ENCODE results near the gene SYK.

SYK gene

DNA sequence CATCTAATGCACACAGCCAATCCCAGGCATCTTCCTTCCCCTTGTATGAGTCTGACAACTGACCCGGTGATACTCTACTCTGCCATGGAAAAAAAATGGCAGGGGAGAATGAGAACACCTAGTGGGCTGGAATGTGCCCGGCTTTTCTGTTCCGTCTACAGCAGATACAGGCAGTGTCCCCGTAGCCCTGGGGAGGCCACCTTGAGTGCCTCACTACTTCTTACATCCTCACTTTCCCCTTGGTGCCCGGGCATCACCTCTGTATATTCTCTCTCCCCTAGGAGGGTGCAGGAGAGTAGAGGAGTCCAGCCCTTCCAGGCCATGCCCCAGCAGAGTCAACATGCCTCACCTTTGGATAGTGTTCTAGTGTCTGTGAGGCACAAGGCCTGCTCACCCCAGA lies 56.2 kb downstream of the SYK start:
- no peak overlapping the region for H2AFZ ChIP-seq (ENCODE audit: low read depth, low read length)
- peaks cover 21% of the 10 kb centered on the region for H4K20me1 ChIP-seq (ENCODE audit: insufficient read depth, low read length)
- no peak overlapping the region for H3K4me3 ChIP-seq (ENCODE audit: low read length)
- TF ChIP-seq EZH2phosphoT487 (IDR thresholded peaks at IDR 0.05; ENCODE audit: low read depth) = no peak
- TF ChIP-seq, protein P1, sequence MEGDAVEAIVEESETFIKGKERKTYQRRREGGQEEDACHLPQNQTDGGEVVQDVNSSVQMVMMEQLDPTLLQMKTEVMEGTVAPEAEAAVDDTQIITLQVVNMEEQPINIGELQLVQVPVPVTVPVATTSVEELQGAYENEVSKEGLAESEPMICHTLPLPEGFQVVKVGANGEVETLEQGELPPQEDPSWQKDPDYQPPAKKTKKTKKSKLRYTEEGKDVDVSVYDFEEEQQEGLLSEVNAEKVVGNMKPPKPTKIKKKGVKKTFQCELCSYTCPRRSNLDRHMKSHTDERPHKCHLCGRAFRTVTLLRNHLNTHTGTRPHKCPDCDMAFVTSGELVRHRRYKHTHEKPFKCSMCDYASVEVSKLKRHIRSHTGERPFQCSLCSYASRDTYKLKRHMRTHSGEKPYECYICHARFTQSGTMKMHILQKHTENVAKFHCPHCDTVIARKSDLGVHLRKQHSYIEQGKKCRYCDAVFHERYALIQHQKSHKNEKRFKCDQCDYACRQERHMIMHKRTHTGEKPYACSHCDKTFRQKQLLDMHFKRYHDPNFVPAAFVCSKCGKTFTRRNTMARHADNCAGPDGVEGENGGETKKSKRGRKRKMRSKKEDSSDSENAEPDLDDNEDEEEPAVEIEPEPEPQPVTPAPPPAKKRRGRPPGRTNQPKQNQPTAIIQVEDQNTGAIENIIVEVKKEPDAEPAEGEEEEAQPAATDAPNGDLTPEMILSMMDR (IDR thresholded peaks at IDR 0.05; ENCODE audit: low read depth, low read length) = no peak
- H3K27me3 ChIP-seq (ENCODE audit: low read depth, low read length) = no peaks in the 10 kb centered on the region
- no peak overlapping the region for H3K9ac ChIP-seq (ENCODE audit: low read length)
- peaks cover 63% of the 10 kb centered on the region for H3K79me2 ChIP-seq (ENCODE audit: low read length)
- H3K4me1 ChIP-seq (ENCODE audit: low read length) = no peaks in the 10 kb centered on the region
- H3K27ac ChIP-seq (ENCODE audit: low read length) = no peak overlapping the region
- H3K9me3 ChIP-seq (ENCODE audit: insufficient read depth, low read length) = no peaks in the 10 kb centered on the region
- H3K4me2 ChIP-seq (ENCODE audit: low read length) = no peak overlapping the region
- peaks cover 82% of the 10 kb centered on the region for H3K36me3 ChIP-seq (replicated peaks; ENCODE audit: low read depth, low read length)

DNA sequence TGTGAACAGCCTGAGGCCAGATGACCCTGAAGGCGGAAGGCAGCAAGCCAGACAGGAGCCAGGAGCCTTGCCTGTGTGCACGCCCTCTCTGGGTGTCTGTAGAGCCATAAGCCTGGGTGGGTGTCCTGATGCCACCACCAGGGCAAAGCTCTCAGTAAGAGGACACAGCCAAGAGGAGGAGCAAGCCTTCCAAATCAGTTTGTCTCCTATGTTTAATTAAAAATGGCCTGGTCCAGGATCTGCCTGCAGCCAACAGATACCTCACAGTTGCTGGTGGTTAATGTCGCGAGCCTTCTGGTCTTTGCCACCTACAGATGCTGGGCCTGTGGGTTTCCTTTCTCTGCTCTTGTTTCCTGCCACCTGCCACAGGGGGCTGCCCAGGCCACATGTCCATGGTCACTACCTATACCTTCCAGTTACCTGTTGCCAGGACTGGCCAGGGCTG lies 56.9 kb downstream of the SYK start:
- no peak overlapping the region for H3K4me2 ChIP-seq (ENCODE audit: low read length)
- peaks cover 84% of the 10 kb centered on the region for H3K36me3 ChIP-seq (replicated peaks; ENCODE audit: low read depth, low read length)

DNA sequence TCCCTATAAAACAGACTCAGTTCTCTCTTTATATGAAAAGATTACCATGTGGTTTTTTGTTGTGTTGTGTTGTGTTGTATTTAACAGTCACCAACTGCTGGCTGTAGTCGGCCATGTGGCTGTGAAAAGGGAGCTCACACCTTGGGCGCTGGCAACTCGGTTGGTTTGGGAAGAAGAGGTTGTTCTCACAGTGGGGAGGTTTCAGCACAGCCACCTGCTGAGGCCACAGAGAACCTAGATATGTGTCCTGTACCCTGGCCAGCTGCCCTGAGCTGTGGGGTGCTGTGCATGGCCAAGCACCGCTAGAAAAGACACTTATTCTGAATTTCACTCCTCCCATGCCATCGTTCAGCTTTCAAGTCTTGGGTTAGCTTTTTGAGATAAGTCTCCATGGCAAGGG lies 58.8 kb downstream of the SYK start:
- TF ChIP-seq, protein P1 (IDR thresholded peaks at IDR 0.05; ENCODE audit: low read depth, low read length) = no peak
- TF ChIP-seq EZH2phosphoT487 (IDR thresholded peaks at IDR 0.05; ENCODE audit: low read depth) = no peak
- Histone ChIP-seq H2AFZ (ENCODE audit: low read depth, low read length) (no peak overlapping the region), H3K4me2 (ENCODE audit: low read length) (no peak overlapping the region), H3K9me3 (ENCODE audit: insufficient read depth, low read length) (no peaks in the 10 kb centered on the region), H4K20me1 (ENCODE audit: insufficient read depth, low read length) (peaks cover 21% of the 10 kb centered on the region), H3K36me3 (replicated peaks; ENCODE audit: low read depth, low read length) (peaks cover 92% of the 10 kb centered on the region), H3K27ac (ENCODE audit: low read length) (no peak overlapping the region), H3K4me1 (ENCODE audit: low read length) (no peaks in the 10 kb centered on the region), H3K9ac (ENCODE audit: low read length) (no peak overlapping the region), H3K4me3 (ENCODE audit: low read length) (no peak overlapping the region), H3K79me2 (ENCODE audit: low read length) (peaks cover 45% of the 10 kb centered on the region), H3K27me3 (ENCODE audit: low read depth, low read length) (no peaks in the 10 kb centered on the region)

More for the DNA sequence above, 56.9 kb downstream of the SYK start:
- H3K27me3 ChIP-seq (ENCODE audit: low read depth, low read length) = no peaks in the 10 kb centered on the region
- H3K4me1 ChIP-seq (ENCODE audit: low read length) = no peaks in the 10 kb centered on the region
- H3K4me3 ChIP-seq (ENCODE audit: low read length) = no peak overlapping the region
- H4K20me1 ChIP-seq (ENCODE audit: insufficient read depth, low read length) = peaks cover 21% of the 10 kb centered on the region
- H2AFZ ChIP-seq (ENCODE audit: low read depth, low read length) = no peak overlapping the region
- TF ChIP-seq, protein P1 (IDR thresholded peaks at IDR 0.05; ENCODE audit: low read depth, low read length) = no peak
- no peak for TF ChIP-seq EZH2phosphoT487 (IDR thresholded peaks at IDR 0.05; ENCODE audit: low read depth)
- H3K9ac ChIP-seq (ENCODE audit: low read length) = no peak overlapping the region
- no peaks in the 10 kb centered on the region for H3K9me3 ChIP-seq (ENCODE audit: insufficient read depth, low read length)
- H3K79me2 ChIP-seq (ENCODE audit: low read length) = peaks cover 60% of the 10 kb centered on the region
- no peak overlapping the region for H3K27ac ChIP-seq (ENCODE audit: low read length)

DNA sequence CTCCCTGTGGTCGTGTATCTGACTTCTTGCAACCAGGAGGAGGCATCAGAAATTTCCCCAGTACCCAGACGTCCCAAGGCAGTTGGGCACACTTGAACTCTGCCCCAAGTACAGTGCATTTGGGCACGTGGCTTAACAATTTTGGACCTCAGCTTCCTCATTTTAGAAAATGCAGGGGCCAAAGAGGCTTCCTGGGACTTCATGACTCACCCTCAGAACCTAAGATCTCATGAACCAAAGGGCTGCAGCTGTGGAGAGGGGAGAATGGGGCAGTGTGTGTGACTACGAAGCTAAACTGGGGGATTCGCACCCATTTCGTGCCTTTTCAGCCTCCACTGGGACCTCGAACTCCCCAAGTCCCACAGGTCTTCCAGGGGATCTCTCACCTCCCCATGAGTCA lies 59.2 kb downstream of the SYK start:
- H3K27ac ChIP-seq (ENCODE audit: low read length) = no peak overlapping the region
- TF ChIP-seq EZH2phosphoT487 (IDR thresholded peaks at IDR 0.05; ENCODE audit: low read depth) = no peak
- TF ChIP-seq, protein P1 (IDR thresholded peaks at IDR 0.05; ENCODE audit: low read depth, low read length) = no peak
- H3K36me3 ChIP-seq (replicated peaks; ENCODE audit: low read depth, low read length) = peaks cover 91% of the 10 kb centered on the region
- no peak overlapping the region for H2AFZ ChIP-seq (ENCODE audit: low read depth, low read length)
- H3K9me3 ChIP-seq (ENCODE audit: insufficient read depth, low read length) = no peaks in the 10 kb centered on the region
- no peak overlapping the region for H3K4me3 ChIP-seq (ENCODE audit: low read length)
- H3K4me1 ChIP-seq (ENCODE audit: low read length) = no peaks in the 10 kb centered on the region
- H3K79me2 ChIP-seq (ENCODE audit: low read length) = peaks cover 41% of the 10 kb centered on the region
- no peak overlapping the region for H3K9ac ChIP-seq (ENCODE audit: low read length)
- H4K20me1 ChIP-seq (ENCODE audit: insufficient read depth, low read length) = peaks cover 18% of the 10 kb centered on the region
- no peaks in the 10 kb centered on the region for H3K27me3 ChIP-seq (ENCODE audit: low read depth, low read length)
- H3K4me2 ChIP-seq (ENCODE audit: low read length) = no peak overlapping the region
